GM19372 (cell line): ENCODE results near the gene KLHL25.

ENCODE experiments used
- ATAC-seq: cut with Tn5 transposase; IDR thresholded peaks from one replicate; pipeline ENCODE4 v1.9.1; 2021; ENCODE audit warnings: mild to moderate bottlenecking, low read depth, moderate library complexity; ENCODE audit not compliant: unreplicated experiment

KLHL25 gene

DNA sequence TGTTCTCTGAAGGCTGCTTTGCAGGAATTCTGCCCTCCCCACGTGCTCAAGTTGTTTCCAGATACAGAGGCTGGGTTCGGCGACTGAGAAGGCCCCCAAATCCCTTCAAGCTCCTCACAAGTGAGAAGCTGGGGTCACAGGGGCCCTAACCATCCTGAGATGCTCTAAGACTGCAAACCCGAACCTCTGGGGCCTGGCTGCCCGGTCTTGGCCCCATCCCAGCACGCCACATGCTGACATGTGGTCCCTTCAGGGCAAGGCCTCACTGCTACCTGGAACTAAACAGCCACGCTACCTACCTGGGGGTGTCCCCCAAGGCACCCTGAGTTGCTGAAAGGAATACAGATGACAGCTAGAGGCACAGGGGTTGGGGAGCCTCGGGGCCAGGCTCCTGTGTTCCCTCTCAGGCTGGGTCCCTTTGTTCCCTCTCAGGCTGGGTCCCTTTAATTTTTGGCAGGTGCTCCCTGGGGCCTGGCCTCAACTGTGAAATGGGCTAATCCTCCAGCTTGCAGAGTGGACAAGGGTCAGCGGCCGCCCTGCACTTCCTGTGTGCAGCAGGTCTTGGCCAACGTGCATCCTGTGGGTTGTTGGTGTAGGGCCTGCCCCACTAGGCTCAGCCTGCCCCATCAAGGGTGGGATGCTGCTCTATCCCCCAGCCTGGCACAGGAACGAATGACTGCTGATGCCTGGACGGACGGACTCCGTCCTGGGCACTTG lies 32.5 kb downstream of the KLHL25 start:
- ATAC-seq: no peak

DNA sequence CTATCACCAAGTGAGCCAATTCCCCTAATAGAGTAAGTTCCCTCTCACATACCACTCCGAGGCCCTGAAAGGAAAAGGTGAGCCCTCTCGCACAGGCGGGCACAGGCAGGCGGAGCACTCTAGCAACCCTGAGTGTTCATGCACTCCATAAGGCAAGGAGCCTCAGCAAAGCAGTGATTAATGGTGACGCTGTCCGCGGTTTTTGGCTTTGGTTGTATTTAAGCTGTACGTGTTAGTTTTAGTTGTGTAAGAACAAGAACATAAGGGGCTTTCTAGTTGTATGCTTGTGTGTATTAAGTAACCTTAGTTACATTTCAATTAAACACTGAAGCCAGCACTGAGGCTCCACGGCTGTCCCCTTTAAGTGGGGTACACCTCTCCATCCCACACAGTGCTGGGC lies 33.1 kb downstream of the KLHL25 start:
- no peak for ATAC-seq

DNA sequence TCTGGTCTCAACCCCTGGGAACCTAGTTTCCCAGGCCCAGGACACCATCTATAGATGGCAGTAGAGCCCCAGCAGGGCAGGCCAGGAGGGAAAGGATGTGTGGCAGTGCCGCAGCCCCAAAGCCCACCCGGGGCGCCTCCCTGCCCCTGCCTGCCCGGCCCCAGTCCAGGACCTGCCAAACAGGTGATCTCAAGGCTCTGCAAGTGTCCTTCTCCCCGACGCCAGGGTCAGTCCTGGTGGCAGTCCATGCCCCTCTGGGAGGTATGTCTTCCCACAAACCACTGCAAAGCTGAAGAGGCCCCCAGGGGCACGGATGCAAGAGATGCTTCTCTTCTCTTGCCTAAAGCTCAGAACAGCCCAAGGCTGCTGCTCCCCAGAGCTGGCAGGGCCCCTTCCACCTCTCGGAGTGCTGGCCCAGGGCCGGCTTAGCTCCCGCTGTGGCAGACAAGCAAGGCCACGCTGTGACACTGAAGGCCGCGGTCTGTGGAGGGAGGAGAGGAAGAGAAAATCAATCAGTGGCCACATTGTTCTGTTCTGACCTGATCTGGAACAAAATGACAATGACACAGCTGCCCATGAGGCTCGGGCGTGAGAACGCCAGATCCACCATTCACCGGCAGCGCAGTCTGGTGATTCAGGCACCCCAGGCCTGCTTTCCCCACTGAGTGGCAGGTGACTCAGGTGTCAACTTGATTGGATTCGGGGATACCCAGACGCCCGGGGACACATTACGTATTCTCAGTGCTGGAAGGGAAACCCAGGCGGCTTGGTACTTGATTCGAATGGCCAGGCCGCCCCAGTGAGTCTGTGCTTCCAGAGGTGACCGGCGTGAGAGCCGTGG lies 34.0 kb downstream of the KLHL25 start:
- ATAC-seq: no peak

DNA sequence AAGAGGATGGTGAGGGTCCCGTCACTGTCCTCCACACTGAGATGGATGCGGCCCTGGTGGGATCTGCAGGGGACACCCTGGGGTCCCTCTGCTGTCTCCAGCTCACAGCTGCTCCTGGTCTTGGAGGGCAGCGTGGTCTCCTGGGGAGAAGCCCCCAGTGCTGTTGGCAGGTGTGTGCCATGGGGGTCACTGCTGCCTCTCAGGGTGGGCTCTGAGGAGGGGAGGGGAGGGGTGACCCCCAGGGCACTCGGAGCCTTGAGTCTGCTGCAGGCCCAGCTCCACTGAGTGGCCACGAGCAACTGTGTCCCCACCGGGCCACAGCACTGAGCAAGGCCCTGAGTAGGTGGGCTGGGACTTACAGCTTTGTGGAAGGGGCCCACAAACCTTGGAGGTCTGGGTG lies 34.7 kb downstream of the KLHL25 start:
- ATAC-seq: no peak

DNA sequence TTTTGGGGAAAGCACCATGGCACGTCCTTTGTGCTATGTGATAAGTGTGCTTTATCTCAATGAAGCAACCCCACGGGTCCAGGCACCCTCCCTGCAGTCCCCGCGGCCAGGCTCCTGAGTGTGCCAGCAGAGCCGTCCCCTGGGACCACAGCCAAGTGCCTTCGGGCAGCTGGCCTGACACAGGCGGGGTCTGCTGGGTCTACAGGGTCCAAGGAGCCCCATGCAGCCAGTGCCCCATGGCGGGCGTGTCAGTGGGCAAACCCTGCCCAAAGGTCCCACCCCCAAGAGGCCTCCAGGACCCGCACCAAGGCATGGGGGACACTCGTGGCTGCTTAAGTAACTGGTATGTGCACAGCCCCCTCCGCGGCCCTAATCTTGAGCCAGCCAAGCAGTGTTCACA lies 35.3 kb downstream of the KLHL25 start:
- ATAC-seq: no peak

GRCh38 chr15:85758655-85758978 lies 36.1 kb downstream of the KLHL25 start:
- no peak for ATAC-seq

- ATAC-seq: no peak
Measured at GRCh38 chr15:85757939-85758654, 36.6 kb downstream of the KLHL25 start.

GRCh38 chr15:85757073-85757938 lies 37.4 kb downstream of the KLHL25 start:
- no peak for ATAC-seq

- no peak for ATAC-seq
Measured at GRCh38 chr15:85756411-85757072, 38.2 kb downstream of the KLHL25 start.

- ATAC-seq: no peak
Measured at GRCh38 chr15:85755942-85756341, 38.8 kb downstream of the KLHL25 start.

GRCh38 chr15:85755471-85755870 lies 39.3 kb downstream of the KLHL25 start:
- ATAC-seq: no peak

GRCh38 chr15:85754989-85755388 lies 39.7 kb downstream of the KLHL25 start:
- no peak for ATAC-seq

- no peak for ATAC-seq
Measured at GRCh38 chr15:85753791-85754452, 40.8 kb downstream of the KLHL25 start.

DNA sequence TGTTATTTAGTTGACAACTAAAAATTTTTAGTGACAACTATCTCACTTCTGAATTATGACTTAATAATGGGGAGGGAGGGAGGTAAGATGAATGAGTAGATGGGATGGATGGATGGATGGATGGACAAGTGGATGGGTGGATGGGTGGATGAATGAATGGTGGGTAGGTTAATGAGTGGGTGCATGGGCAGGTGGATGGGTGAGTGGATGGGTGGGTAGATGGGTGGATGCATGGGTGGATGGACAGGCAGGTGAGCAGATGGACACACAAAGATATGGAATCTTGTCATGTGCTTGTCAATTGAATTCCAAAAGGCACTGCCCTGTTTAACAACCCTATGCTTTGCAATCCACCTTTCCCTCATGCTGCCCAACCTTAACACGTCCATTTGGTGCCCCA lies 41.5 kb downstream of the KLHL25 start:
- ATAC-seq: no peak

- no peak for ATAC-seq
Measured at GRCh38 chr15:85752491-85752961, 42.2 kb downstream of the KLHL25 start.

- no peak for ATAC-seq
Measured at GRCh38 chr15:85752124-85752475, 42.6 kb downstream of the KLHL25 start.

GRCh38 chr15:85751291-85752123 lies 43.2 kb downstream of the KLHL25 start:
- no peak for ATAC-seq
